MM.1S (cell line): ENCODE results near the gene AMZ1.

ENCODE experiments used
- DNase-seq: peaks from one replicate; pipeline ENCODE4 v3.0.0-alpha.2; 2015
- H2AFZ ChIP-seq: fragments of 300-600 bp; sonication (generic); 2 replicates; pipeline ENCODE4 v1.6.0; 2016; ENCODE audit warnings: antibody characterized with exemption, low read length
- H3F3A ChIP-seq: fragments of 300-600 bp; sonication (generic); 2 replicates; pipeline ENCODE4 v1.6.1; 2016; ENCODE audit warnings: mild to moderate bottlenecking, antibody characterized with exemption, low read length, moderate library complexity, mixed read lengths; ENCODE audit not compliant: insufficient read depth
- H3K27ac ChIP-seq: fragments of 300-600 bp; sonication (generic); 2 replicates; pipeline ENCODE4 v1.5.1; 2016; ENCODE audit warnings: mild to moderate bottlenecking, low read length
- H3K27me3 ChIP-seq: fragments of 300-600 bp; sonication (generic); replicated peaks from 2 replicates; pipeline ENCODE4 v1.6.0; 2016; ENCODE audit warnings: low read length; ENCODE audit not compliant: insufficient read depth
- H3K36me3 ChIP-seq: fragments of 300-600 bp; sonication (generic); replicated peaks from 2 replicates; pipeline ENCODE4 v1.6.1; 2016; ENCODE audit warnings: mild to moderate bottlenecking, low read length, mixed read lengths; ENCODE audit not compliant: insufficient read depth
- H3K4me1 ChIP-seq: fragments of 300-600 bp; sonication (generic); 2 replicates; pipeline ENCODE4 v1.6.1; 2016; ENCODE audit warnings: low read length, mixed read lengths
- H3K4me2 ChIP-seq: fragments of 300-600 bp; sonication (generic); 2 replicates; pipeline ENCODE4 v1.6.0; 2016; ENCODE audit warnings: low read depth, low read length
- H3K4me3 ChIP-seq: fragments of 300-600 bp; sonication (generic); 2 replicates; pipeline ENCODE4 v1.5.1; 2016; ENCODE audit warnings: low read length, mixed read lengths
- H3K79me2 ChIP-seq: fragments of 300-600 bp; sonication (generic); 2 replicates; pipeline ENCODE4 v1.6.1; 2016; ENCODE audit warnings: mixed run types, low read length, mixed read lengths
- H3K9ac ChIP-seq: fragments of 300-600 bp; sonication (generic); 2 replicates; pipeline ENCODE4 v1.6.1; 2016; ENCODE audit warnings: low read length, mixed read lengths
- H3K9me2 ChIP-seq: fragments of 300-600 bp; sonication (generic); replicated peaks from 2 replicates; pipeline ENCODE4 v1.6.1; 2016; ENCODE audit warnings: mild to moderate bottlenecking, low read length, mixed read lengths; ENCODE audit not compliant: insufficient read depth
- H3K9me3 ChIP-seq: fragments of 300-600 bp; sonication (generic); replicated peaks from 2 replicates; pipeline ENCODE4 v1.6.1; 2016; ENCODE audit warnings: mild to moderate bottlenecking, low read length, mixed read lengths; ENCODE audit not compliant: insufficient read depth
- H4K20me1 ChIP-seq: fragments of 300-600 bp; sonication (generic); 2 replicates; pipeline ENCODE4 v1.6.1; 2016; ENCODE audit warnings: mild to moderate bottlenecking, low read length, moderate library complexity, mixed read lengths; ENCODE audit not compliant: insufficient read depth
- EZH2 ChIP-seq: fragments of 300-600 bp; sonication (generic); optimal IDR thresholded peaks from 2 replicates; pipeline ENCODE3; 2017; ENCODE audit warnings: low read depth, mild to moderate bottlenecking, antibody characterized with exemption, low read length, mixed read lengths
- EZH2phosphoT487 ChIP-seq: fragments of 300-600 bp; sonication (generic); IDR thresholded peaks from 2 replicates; pipeline ENCODE4 v1.6.1; 2018; ENCODE audit warnings: antibody characterized with exemption, low read length
- TF ChIP-seq, protein P1 (sequence below): fragments of 300-600 bp; sonication (generic); IDR thresholded peaks from 2 replicates; pipeline ENCODE4 v1.5.1; 2016; ENCODE audit warnings: antibody characterized with exemption, low read length, mixed read lengths

The AMZ1 gene

DNA sequence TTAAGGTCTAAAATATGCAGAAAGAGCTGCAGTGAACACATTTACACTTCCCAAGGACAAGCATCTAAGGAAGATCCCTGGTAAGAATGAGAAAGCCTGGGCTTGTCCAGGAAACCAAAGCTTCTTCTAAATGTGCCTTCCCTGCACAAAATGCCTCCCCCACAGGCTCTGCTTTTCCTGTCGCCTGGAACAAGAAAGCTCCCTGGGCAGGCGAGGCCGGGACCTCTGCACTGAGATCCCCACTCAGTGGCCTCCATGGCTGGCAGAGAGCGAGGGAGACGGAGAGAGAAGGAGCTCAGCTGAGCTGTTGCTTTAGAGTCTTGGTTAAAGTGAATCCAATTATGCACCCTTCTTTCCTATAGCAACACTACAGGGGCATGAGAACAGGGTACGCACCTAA, 75.6 kb downstream of the AMZ1 start:
- Histone ChIP-seq H2AFZ (no peak overlapping the region), H3K79me2 (no peaks in the 10 kb centered on the region), H3K4me3 (no peak overlapping the region), H3K9me2 (no peaks in the 10 kb centered on the region), H3K27me3 (no peaks in the 10 kb centered on the region), H3K27ac (no peak overlapping the region), H3K4me1 (peaks cover 2% of the 10 kb centered on the region), H3F3A (peaks cover 2% of the 10 kb centered on the region), H3K9me3 (no peaks in the 10 kb centered on the region), H4K20me1 (no peaks in the 10 kb centered on the region), H3K9ac (no peak overlapping the region), H3K4me2 (no peak overlapping the region), H3K36me3 (no peaks in the 10 kb centered on the region)
- no peak for DNase-seq
- no peak for TF ChIP-seq EZH2
- TF ChIP-seq EZH2phosphoT487 = no peak
- TF ChIP-seq, protein P1, sequence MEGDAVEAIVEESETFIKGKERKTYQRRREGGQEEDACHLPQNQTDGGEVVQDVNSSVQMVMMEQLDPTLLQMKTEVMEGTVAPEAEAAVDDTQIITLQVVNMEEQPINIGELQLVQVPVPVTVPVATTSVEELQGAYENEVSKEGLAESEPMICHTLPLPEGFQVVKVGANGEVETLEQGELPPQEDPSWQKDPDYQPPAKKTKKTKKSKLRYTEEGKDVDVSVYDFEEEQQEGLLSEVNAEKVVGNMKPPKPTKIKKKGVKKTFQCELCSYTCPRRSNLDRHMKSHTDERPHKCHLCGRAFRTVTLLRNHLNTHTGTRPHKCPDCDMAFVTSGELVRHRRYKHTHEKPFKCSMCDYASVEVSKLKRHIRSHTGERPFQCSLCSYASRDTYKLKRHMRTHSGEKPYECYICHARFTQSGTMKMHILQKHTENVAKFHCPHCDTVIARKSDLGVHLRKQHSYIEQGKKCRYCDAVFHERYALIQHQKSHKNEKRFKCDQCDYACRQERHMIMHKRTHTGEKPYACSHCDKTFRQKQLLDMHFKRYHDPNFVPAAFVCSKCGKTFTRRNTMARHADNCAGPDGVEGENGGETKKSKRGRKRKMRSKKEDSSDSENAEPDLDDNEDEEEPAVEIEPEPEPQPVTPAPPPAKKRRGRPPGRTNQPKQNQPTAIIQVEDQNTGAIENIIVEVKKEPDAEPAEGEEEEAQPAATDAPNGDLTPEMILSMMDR = no peak

DNA sequence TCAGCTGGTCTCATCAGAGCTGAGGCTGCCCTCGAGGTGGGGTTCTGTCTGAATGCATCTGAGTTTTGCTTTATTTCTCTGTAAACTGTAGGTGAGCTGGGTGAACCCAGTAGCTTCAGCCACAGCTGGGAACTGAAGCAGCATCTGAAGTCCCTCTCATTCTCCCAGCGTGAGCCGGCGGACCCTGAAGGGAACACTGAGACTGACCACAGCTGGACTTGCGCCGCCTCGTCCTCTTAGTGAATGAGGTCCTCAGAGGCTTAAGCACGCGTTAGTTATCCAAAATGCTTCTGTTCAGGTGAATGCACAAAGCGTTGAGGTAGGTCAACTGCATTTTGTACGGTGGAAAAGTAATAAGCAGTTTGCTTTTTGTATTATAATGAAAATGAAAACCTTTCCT, 76.6 kb downstream of the AMZ1 start:
- H3K27me3 ChIP-seq = no peaks in the 10 kb centered on the region
- H3K4me1 ChIP-seq = no peaks in the 10 kb centered on the region
- no peak for DNase-seq
- no peak overlapping the region for H3K27ac ChIP-seq
- H4K20me1 ChIP-seq = no peaks in the 10 kb centered on the region
- H3K79me2 ChIP-seq = no peaks in the 10 kb centered on the region
- H3K9ac ChIP-seq = no peak overlapping the region
- no peaks in the 10 kb centered on the region for H3K36me3 ChIP-seq
- no peaks in the 10 kb centered on the region for H3F3A ChIP-seq
- H2AFZ ChIP-seq = no peak overlapping the region
- H3K4me2 ChIP-seq = no peak overlapping the region
- H3K9me2 ChIP-seq = no peaks in the 10 kb centered on the region
- no peaks in the 10 kb centered on the region for H3K9me3 ChIP-seq
- H3K4me3 ChIP-seq = no peak overlapping the region
- TF ChIP-seq EZH2phosphoT487 = no peak
- TF ChIP-seq EZH2 = no peak
- TF ChIP-seq, protein P1 = no peak
